NCI-H526 (cell line): ENCODE measurements around the gene DPH2.
A peak's percentile ranks its signal among the peaks of the same experiment; 100 is the strongest.

Source experiments
- DNase-seq, 2 experiments: peaks; one replicate each; lab custom pipeline; 2025; lab: John Stamatoyannopoulos, UW

The DPH2 gene

GRCh38 chr1:43944860-43945259 is 24.9 kb upstream of the DPH2 start:
- no peak for DNase-seq

DNA sequence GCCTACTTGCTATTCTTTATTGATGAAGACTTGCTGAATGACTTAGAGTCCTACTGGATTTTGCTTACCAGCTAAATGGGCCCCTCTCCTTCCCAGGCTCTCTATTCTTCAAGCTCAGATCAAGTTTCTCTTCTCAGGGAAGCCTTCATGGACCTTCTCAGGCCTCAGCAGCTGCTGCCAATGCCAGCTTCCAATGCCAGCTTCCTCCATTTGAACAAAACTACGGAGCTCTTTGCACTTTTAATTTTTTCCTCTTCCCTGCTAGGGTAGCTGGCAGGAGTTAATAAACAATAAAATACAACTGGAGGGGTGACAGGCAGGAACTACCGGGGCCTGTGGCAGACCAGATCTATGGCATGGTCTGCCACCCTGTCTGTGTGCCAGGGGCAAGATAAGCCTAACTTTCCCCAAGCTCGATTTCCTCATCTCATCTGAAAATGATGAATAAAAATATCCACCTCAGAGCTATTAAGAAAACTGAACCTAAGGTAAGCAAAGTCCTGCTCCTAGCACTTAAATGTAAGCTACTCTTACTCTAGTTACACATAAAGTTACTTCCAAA is 24.1 kb upstream of the DPH2 start:
- peak in 1 of 2 experiments; percentile 34 for DNase-seq

GRCh38 chr1:43946236-43947060 is 23.4 kb upstream of the DPH2 start, which contains the start of gene IPO13:
Gene IPO13, plus strand, starts transcription at chr1:43946950. Its CDS starts 651 bp downstream, at chr1:43947601.
- peak; percentile 94 to 99 for DNase-seq

DNA sequence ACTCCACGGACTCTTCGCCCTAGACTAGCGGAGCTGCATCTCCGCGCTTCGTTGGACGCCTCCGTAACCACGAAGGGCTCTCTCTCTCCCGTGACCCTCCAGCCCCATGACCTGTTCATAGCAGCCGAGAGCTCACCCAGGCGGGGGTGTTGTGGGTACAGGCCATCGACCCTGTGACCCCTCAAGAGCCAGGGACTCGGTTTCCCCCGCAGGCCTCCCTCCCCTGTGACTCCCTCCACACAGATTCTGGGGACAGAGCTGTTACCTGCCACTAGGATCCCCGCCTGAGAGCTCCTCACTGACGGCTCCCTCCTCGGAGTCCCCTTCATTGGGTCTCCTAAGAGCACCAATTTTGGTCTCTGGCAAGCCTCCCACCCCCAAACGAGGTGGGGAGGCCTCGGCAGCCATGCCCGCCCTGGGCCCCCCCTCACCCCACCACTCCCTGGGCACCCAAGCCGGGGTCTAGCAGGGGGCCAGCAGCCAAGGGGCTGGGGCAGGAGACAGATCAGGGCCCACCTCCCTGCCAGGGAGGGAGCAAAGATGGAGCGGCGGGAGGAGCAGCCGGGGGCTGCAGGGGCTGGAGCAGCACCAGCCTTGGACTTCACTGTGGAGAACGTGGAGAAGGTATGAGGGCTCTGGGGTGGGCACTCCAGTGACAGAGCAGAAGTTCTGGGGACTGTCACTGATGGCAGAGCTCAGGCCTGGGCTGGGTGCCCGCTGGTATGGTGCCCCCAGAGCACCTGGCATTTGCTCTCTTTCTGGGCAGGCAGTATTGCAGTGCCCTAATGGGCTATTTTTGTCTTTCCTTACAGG is 22.5 kb upstream of the DPH2 start:
- DNase-seq: no peak

DNA sequence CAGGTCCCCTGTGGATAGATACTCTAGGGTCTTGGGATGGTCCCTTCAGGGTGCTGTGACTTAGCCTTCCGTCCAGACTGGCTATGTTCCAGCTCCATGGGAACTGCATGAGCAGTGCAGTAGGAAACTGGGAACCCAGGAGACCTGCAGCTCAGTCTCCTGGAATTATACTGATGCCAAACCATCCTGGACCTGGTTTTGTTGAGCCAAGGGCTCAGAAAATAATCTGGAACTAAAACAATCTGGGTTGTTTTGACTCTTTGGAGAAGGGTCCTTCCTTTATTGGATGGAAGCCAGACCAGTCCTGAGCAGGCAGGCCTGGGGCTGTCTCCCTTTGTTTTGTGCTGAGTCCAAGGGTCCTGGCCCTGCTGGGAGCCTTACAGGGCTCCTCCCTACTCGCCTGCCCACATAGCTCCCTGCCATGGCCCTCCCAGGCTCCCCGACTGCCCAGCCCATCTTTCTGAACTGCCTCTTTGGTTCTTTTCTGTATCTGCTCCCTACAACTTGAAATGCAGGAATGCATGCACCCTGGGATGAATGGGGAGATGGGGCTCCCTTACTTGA is 21.9 kb upstream of the DPH2 start:
- no peak for DNase-seq

- DNase-seq: no peak
Measured at GRCh38 chr1:43949678-43950077, 20.1 kb upstream of the DPH2 start.

DNA sequence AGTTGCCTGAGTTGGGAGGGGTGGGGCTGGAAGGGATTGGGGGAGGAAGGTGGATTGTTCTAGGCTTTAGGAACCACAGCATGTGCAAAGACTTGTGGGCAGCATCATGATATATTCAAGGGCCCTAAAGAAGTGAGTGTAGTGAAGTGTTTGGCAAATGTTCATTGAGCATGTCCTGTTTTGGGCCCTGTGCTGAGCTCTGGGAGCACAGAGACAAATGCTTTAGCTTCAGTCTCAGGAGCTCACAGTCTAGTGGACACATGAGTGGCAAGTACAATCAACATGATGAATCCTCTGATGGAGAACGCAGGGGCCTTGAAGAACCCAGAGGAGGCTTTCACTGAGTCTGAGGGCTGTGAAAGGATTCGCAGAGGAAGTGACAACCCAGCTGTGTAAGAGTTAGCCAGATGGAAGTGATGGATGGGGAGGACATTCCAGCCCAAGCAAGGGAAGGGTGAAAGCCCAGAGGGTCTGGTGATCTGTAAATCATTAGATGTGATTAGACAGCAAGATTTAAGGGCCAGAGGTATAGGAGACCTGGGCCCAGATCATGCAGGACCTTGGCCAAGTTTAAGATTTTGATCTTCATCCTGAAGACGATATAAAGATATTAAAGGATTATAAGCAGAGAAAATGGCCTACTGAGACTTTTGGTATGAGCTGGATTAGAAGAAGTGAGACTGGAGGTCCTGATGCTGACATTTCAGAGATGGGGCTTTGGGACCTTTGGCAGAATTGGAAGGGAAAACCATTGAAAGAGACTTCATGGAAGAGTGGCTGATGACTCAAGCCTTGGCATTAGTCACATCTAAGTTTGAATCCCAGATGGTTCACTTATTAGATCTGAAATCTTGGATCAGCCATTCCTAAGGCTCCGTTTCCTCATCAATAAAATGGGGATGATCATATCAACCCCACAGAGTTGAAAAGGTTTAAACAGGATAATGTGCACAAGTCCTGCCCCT is 18.5 kb upstream of the DPH2 start:
- DNase-seq: no peak

DNA sequence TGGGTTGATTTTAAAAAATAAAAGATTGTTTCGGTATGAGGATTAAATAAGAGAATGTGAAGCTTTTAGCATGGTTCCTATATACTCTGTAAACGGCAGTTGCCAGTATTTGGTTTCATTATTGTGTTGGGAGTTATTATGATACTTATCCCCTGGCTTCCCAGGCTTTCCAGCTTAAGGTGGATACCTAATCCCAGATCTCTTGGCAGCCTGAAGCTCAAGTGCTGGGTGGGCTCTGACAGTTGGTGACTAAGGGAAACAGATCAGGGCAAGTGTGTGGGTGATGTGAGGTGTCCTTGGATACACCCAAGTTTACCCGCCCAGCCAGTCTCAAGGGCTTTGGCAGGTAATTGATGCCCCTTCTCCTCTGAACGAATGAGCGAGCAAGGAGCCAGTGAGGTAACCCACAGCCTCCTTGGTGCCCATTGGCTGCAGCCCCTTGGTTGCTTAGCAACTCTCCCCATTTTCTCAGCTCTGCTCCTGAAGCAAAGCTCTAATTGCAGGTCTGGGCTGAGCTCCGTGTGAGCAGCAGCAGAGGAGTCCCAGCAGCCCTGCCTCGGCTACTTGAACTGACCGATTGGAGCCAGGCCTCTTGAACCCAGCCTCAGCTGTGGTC is 17.0 kb upstream of the DPH2 start:
- peak; percentile 65 to 68 for DNase-seq

DNA sequence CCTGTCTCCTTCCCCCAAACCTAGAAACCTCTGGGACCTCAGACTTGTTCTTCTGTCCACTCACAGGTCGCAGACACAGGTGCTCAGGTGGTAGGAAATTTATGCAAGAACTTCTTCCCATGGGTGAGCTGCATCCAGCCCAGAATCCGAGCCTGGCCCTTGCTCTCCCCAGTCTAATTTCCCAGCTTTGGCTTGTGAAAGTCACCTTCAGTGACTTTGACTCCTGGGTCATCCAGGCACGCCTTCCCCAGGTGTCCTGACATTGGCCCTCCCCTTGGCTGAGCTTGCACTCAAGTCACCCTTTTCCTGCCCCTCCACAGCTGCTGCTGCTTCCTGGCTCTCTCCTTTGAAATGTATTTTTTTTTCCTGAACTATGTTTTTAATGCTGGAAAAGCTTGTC is 16.4 kb upstream of the DPH2 start:
- DNase-seq: no peak

DNA sequence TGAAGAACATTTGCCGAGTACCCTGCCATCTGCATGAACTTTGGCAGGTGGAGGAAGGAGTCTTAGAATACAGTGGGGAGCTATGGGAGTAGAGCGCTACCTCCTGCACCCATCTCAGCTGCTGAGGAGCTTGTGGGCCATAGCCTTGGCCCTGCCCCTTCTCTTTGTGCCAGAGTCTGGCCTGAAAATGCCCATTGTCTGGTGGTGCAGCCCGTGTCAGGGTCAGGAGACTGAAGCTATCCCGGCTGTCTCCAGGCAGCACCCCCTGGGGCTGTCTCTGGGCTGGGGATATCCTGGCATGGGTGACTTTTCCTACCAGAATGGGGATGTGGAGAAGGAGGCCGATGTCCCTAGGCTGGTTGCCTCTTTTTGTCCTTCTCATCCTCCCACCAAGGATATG is 15.8 kb upstream of the DPH2 start:
- no peak for DNase-seq

GRCh38 chr1:43956234-43956633 is 13.6 kb upstream of the DPH2 start:
- no peak for DNase-seq

DNA sequence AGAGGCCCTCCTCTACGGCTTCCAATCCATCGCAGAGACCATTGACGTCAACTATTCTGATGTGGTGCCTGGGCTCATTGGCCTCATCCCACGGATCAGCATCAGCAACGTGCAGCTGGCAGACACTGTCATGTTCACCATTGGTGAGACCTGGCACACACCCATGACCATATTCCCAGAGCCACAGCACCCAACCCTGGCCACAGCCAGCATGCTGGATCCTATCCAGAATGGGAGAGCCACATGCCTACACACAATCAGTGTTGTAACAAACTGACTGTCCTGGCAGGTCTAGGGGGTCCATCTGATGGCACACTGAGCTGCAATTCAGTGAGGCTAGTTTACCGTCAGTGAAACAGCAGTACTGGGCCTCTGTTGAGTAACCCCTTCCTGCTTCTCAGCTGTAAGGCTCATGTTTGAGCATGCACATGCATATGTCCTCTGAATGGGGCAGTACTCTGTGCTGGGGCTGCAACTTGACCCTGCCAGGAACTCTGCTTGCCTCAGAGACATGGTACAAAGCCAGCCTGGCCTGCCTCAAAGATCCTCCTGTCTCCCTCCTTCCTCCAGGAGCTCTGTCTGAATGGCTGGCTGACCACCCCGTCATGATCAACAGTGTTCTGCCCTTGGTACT is 12.3 kb upstream of the DPH2 start:
- DNase-seq: no peak

DNA sequence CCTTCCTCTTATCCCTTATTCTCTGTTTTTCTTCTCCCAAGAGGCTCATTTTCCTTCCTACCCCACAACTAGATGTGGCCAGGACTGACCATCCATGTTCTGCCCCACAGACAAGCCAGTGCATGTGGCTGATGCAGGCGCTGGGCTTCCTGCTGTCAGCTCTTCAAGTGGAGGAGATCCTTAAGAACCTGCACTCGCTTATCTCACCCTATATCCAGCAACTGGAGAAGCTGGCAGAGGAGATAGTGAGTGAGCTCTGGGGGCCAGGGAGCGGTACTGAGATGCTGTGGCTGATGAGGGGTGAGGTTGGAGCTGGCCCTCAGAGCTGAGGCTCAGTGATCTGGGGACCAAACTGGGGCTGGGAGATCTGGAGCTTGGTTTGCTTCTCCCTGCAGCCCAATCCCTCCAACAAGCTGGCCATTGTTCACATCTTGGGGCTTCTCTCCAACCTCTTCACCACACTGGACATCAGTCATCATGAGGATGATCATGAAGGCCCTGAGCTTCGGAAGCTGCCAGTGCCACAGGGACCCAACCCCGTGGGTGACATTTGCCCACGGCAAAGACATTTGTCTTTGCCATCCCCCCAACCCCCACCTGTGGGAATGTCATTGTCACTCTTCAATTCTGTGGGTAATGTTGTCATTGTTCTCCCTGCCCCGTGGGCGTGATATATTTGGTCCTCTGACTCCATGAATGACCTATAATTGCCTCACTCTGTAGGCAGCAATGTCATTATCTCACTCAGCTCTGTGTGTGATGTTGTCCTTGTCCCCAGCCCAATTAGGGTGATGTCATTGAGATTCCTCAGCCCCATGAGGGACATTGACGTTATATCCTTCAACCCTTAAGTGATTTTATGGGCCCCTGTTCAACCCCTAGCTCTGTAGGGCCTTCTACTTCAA is 11.2 kb upstream of the DPH2 start:
- no peak for DNase-seq

DNA sequence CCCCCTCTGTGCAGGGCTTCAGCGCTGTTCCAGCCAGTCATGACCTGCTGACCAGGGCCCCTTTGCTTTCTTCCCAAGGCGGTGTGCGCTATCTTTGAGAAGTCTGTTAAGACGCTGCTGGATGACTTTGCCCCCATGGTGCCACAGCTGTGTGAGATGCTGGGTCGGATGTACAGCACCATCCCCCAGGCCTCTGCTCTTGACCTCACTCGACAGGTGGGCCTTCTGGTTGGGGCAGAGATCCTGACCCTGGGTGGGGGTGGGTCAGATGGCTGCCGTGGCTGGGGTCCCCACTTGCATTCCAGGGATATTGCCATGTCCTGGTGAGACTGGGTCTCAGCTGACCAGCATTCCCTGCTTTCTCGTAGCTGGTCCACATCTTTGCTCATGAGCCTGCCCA is 9.0 kb upstream of the DPH2 start:
- DNase-seq: no peak

- no peak for DNase-seq
Measured at GRCh38 chr1:43961692-43962091, 8.1 kb upstream of the DPH2 start.

GRCh38 chr1:43962324-43962723 is 7.5 kb upstream of the DPH2 start:
- DNase-seq: no peak

DNA sequence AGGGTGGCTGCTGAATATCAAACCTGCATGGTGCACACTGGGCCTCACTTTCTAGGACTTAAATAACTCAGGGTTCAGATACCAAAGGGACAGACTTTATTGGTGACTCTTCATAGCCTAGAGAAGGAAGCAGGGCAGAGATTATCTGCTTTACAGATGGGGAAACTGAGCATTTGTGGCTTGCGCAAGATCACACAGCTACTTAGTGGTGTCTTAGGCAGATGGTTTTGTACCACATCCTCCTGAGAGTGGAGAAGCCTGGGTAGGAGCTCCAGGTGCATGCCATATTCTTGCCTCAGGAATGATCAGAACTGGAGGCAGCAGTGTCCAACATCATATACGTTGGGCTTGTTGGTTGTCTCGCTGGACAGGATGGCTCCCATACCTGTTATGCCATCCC is 6.8 kb upstream of the DPH2 start:
- DNase-seq: no peak

- DNase-seq: no peak
Measured at GRCh38 chr1:43963890-43964289, 5.9 kb upstream of the DPH2 start.

DNA sequence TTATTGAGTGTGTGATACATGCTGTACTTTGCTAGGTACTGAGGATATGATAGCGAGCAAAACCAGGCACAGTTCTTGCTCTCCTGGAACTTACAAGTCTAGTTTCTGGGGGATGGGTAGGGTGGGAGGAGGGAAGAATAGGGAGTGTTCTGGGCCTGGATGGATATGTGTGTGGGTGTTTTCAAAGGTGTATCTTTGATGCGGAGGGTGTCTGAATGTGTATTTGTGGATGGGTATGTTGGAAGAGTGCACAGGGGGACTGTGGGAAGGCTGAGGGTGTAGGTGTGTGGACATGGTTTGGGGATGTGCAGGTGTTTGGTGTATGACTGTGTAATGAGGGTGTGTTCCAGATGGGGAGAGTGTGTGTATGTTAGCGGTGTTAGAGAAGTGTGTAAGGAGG is 4.5 kb upstream of the DPH2 start:
- no peak for DNase-seq
